ENCODE data around the gene ZNF197. TPM values are rescaled to one million over a fixed set of nuclear protein-coding genes. Genes with fewer than 3 reads are reported as not detected.

Gene ZNF197
- total and polyA plus RNA-seq, 2 experiments from 2014 or later = 5.6 to 18.9 TPM

- TF ChIP-seq POLR2AphosphoS5 (IDR thresholded peaks at IDR 0.05; ENCODE audit: low read depth) (no peak), ZNF331 (CRISPR knock-in tag; IDR thresholded peaks at IDR 0.05; ENCODE audit: low read depth) (no peak), CREB1 (CRISPR knock-in tag; IDR thresholded peaks at IDR 0.05; ENCODE audit: low read depth) (no peak), CTCF (conservative IDR thresholded peaks at IDR 0.05; ENCODE audit: low read depth in 2 of 2) (no peak), ZNF114 (CRISPR knock-in tag; IDR thresholded peaks at IDR 0.05) (no peak), ETS1 (IDR thresholded peaks at IDR 0.05) (no peak)
These were observed 3.9 kb downstream of the ZNF197 start (continued) for GRCh38 chr3:44628716-44629115.

GRCh38 chr3:44632193-44632592 is 7.4 kb downstream of the ZNF197 start:
- Histone ChIP-seq H4K20me1 (replicated peaks; ENCODE audit: insufficient read depth) (peaks cover 5% of the 10 kb centered on the region; the same call in 1 of the 2 replicates), H3K4me3 (no peak overlapping the region), H2AFZ (no peak overlapping the region), H3F3A (replicated peaks; ENCODE audit: low read depth) (no peaks in the 10 kb centered on the region), H3K4me2 (no peak overlapping the region), H3K27me3 (ENCODE audit: insufficient read depth) (no peaks in the 10 kb centered on the region), H3K27ac (ENCODE audit: low read depth) (no peak overlapping the region), H3K79me2 (replicated peaks; ENCODE audit: insufficient read depth) (peaks cover 9% of the 10 kb centered on the region), H3K9me2 (ENCODE audit: insufficient read depth) (no peaks in the 10 kb centered on the region), H3K4me1 (ENCODE audit: insufficient read depth) (no peaks in the 10 kb centered on the region; the same call in 1 of the 2 replicates), H3K36me3 (ENCODE audit: insufficient read depth) (peaks cover 9% of the 10 kb centered on the region)
- ATAC-seq = no peak
- no peak for TF ChIP-seq POLR2AphosphoS5 (IDR thresholded peaks at IDR 0.05; ENCODE audit: low read depth)
- no peak for TF ChIP-seq REST (IDR thresholded peaks at IDR 0.05; ENCODE audit: unreplicated experiment)
- no peak for TF ChIP-seq ZNF331 (CRISPR knock-in tag; IDR thresholded peaks at IDR 0.05; ENCODE audit: low read depth)
- TF ChIP-seq EZH2 (IDR thresholded peaks at IDR 0.05; ENCODE audit: low read depth, unreplicated experiment) = no peak
- Mint-ChIP-seq H3K4me1 (no peaks in the 10 kb centered on the region), H3K36me3 (ENCODE audit: low read depth) (peaks cover 36% of the 10 kb centered on the region), H3K27me3 (ENCODE audit: insufficient read depth, low read depth, poor library complexity) (no peaks in the 10 kb centered on the region), H3K4me3 (no peak overlapping the region), H3K27ac (no peak overlapping the region), H3K9me3 (no peaks in the 10 kb centered on the region)
- no peak for DNase-seq (ENCODE audit: low spot score)

Measured in GM23338 (cell line).